ENCODE results near the gene PRKD2.

The PRKD2 gene

DNA sequence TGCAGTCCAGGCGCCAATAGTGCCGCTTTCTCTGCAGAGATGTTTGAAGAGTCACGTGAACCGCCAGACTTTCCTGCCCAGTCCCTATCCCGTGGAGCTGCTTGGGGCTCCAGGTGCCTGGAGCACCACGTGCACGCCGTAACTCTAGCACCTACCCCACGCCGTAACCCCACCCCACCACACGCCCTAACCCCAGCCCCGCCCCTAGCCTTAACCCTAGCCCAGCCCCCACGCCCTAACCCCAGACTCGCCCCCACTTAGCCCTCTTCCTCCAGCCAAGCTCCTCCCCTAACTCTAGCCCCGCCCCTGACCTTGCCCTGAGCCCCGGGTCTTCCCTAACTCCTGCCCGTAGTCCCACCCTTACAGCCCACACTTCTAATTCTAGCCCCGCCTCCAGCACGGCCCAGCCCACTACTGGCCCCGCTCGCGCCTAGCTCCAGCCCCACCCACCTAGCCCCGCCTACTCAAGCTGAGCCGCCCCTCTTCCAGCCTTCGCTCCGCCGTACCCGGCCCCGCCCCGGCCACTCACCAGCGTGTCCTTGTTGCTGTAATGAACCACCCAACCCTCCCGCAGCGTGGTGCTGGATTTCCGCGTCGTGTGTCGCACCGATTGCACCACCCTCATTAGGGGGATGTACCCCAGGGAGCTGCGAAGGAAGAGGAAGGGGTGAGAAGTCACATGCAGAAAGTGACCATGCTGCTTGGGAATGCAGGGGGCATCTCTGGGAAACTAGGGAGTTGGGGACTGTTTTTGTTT is 19.5 kb downstream of the PRKD2 start:
- DNase-seq: peak; percentile 99
- H3K9me3 Mint-ChIP-seq: no peaks in the 10 kb centered on the region
- H3K36me3 Mint-ChIP-seq (ENCODE audit: low read depth): peaks cover 76% of the 10 kb centered on the region
- H3K4me1 Mint-ChIP-seq: peaks cover 19% of the 10 kb centered on the region
- TF ChIP-seq, protein P1, sequence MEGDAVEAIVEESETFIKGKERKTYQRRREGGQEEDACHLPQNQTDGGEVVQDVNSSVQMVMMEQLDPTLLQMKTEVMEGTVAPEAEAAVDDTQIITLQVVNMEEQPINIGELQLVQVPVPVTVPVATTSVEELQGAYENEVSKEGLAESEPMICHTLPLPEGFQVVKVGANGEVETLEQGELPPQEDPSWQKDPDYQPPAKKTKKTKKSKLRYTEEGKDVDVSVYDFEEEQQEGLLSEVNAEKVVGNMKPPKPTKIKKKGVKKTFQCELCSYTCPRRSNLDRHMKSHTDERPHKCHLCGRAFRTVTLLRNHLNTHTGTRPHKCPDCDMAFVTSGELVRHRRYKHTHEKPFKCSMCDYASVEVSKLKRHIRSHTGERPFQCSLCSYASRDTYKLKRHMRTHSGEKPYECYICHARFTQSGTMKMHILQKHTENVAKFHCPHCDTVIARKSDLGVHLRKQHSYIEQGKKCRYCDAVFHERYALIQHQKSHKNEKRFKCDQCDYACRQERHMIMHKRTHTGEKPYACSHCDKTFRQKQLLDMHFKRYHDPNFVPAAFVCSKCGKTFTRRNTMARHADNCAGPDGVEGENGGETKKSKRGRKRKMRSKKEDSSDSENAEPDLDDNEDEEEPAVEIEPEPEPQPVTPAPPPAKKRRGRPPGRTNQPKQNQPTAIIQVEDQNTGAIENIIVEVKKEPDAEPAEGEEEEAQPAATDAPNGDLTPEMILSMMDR (IDR thresholded peaks at IDR 0.05): no peak
- peak overlapping the region; percentile 38 for H3K27ac Mint-ChIP-seq
- peak overlapping the region; percentile 64 for H3K4me3 Mint-ChIP-seq
- H3K27me3 Mint-ChIP-seq (ENCODE audit: low read depth, poor library complexity): peaks cover 3% of the 10 kb centered on the region

DNA sequence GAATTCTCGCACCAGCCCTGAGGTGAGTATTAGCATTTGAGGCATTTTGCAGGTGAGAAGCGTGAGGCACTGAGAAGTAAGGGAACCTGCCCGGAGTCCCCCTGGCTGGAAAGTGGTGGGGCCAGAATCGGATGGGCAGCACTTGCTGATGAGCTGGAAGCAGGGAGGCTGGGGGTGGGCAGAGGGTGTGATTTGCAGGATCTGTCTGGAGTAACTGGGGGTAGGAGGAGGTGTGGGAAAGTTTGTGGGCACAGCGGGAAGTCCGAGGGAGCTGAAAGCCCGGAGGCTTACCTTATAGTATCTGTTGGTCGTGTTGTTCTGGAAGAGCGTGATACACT is 20.1 kb downstream of the PRKD2 start:
- TF ChIP-seq, protein P1 (IDR thresholded peaks at IDR 0.05): no peak
- DNase-seq: no peak
- H3K27me3 Mint-ChIP-seq (ENCODE audit: low read depth, poor library complexity): peaks cover 3% of the 10 kb centered on the region
- H3K36me3 Mint-ChIP-seq (ENCODE audit: low read depth): peaks cover 77% of the 10 kb centered on the region
- H3K9me3 Mint-ChIP-seq: no peaks in the 10 kb centered on the region
- H3K4me3 Mint-ChIP-seq: peak overlapping the region; percentile 64
- H3K4me1 Mint-ChIP-seq: peaks cover 19% of the 10 kb centered on the region
- peak overlapping the region; percentile 38 for H3K27ac Mint-ChIP-seq

GRCh38 chr19:46696052-46696451 is 20.9 kb downstream of the PRKD2 start:
- DNase-seq: no peak
- Mint-ChIP-seq H3K27me3 (ENCODE audit: low read depth, poor library complexity) (peaks cover 3% of the 10 kb centered on the region), H3K36me3 (ENCODE audit: low read depth) (peaks cover 78% of the 10 kb centered on the region), H3K4me1 (peaks cover 19% of the 10 kb centered on the region), H3K4me3 (no peak overlapping the region), H3K27ac (no peak overlapping the region), H3K9me3 (no peaks in the 10 kb centered on the region)
- TF ChIP-seq, protein P1 (IDR thresholded peaks at IDR 0.05): no peak

GRCh38 chr19:46693760-46694159 is 23.2 kb downstream of the PRKD2 start:
- H3K36me3 Mint-ChIP-seq (ENCODE audit: low read depth): peaks cover 83% of the 10 kb centered on the region
- H3K4me3 Mint-ChIP-seq: no peak overlapping the region
- peaks cover 19% of the 10 kb centered on the region for H3K4me1 Mint-ChIP-seq
- no peak overlapping the region for H3K27ac Mint-ChIP-seq
- H3K9me3 Mint-ChIP-seq: no peaks in the 10 kb centered on the region
- DNase-seq: no peak
- H3K27me3 Mint-ChIP-seq (ENCODE audit: low read depth, poor library complexity): peaks cover 3% of the 10 kb centered on the region
- TF ChIP-seq, protein P1 (IDR thresholded peaks at IDR 0.05): no peak

- H3K27ac Mint-ChIP-seq: no peak overlapping the region
- TF ChIP-seq, protein P1 (IDR thresholded peaks at IDR 0.05): no peak
- DNase-seq: no peak
- peaks cover 83% of the 10 kb centered on the region for H3K36me3 Mint-ChIP-seq (ENCODE audit: low read depth)
- no peak overlapping the region for H3K4me3 Mint-ChIP-seq
- peaks cover 19% of the 10 kb centered on the region for H3K4me1 Mint-ChIP-seq
- H3K9me3 Mint-ChIP-seq: no peaks in the 10 kb centered on the region
- peaks cover 3% of the 10 kb centered on the region for H3K27me3 Mint-ChIP-seq (ENCODE audit: low read depth, poor library complexity)
Observed at GRCh38 chr19:46692918-46693722, 23.8 kb downstream of the PRKD2 start.
